Lower leg skin (tissue), 3 donors: Measurements from ENCODE around the gene NARF.
"Not testable (repeated sequence)": the region's sequence is repeated elsewhere in the genome, so short reads cannot be mapped to it uniquely, and the experiment has no call there.

Experiments
- POLR2A ChIP-seq, 2 donors: fragments of 450-650 bp; IDR thresholded peaks; one replicate each; pipeline ENCODE4 v1.6.1; 2016 to 2017; ENCODE audit warnings: antibody characterized with exemption in 2 of 2, mild to moderate bottlenecking in 1 of 2, moderate library complexity in 1 of 2
- TF ChIP-seq, protein P1 (sequence below), 3 donors: fragments of 450-650 bp; IDR thresholded peaks; one replicate each; pipeline ENCODE4 v1.5.1; 2016; ENCODE audit warnings: antibody characterized with exemption in 3 of 3, mild to moderate bottlenecking in 3 of 3, moderate library complexity in 2 of 3

DNA sequence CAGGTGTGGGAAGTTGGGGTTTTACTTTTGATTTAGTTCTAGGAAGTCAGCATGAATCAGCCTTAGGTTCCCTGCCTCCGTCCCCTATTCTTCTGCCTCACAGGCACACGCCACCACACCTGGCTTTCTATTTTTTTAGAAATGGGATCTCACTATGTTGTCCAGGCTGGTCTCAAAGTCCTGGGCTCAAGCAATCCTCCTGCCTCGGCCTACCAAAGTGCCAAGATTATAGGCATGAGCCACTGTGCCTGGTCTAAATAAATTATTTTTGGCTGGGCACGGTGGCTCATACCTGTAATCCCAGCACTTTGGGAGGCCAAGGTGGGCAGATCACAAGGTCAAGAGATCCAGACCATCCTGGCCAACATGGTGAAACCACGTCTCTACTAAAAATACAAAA lies 53.1 kb downstream of the NARF start:
- TF ChIP-seq, protein P1, sequence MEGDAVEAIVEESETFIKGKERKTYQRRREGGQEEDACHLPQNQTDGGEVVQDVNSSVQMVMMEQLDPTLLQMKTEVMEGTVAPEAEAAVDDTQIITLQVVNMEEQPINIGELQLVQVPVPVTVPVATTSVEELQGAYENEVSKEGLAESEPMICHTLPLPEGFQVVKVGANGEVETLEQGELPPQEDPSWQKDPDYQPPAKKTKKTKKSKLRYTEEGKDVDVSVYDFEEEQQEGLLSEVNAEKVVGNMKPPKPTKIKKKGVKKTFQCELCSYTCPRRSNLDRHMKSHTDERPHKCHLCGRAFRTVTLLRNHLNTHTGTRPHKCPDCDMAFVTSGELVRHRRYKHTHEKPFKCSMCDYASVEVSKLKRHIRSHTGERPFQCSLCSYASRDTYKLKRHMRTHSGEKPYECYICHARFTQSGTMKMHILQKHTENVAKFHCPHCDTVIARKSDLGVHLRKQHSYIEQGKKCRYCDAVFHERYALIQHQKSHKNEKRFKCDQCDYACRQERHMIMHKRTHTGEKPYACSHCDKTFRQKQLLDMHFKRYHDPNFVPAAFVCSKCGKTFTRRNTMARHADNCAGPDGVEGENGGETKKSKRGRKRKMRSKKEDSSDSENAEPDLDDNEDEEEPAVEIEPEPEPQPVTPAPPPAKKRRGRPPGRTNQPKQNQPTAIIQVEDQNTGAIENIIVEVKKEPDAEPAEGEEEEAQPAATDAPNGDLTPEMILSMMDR (IDR thresholded peaks at IDR 0.05) = not testable (repeated sequence)
- not testable (repeated sequence) for TF ChIP-seq POLR2A (IDR thresholded peaks at IDR 0.05)
